NCI-H1105 treated with DMSO at 0.1 percent for 48 hours (cell line): ENCODE results near the gene RAMACL.
A peak's percentile ranks its signal among the peaks of the same experiment; 100 is the strongest.
"Not testable (repeated sequence)": the region's sequence is repeated elsewhere in the genome, so short reads cannot be mapped to it uniquely, and the experiment has no call there.

ENCODE experiments used
- DNase-seq: peaks from one replicate; lab custom pipeline; 2025; lab: John Stamatoyannopoulos, UW

The RAMACL gene

GRCh38 chr6:166586424-166587156 is at the start of gene RAMACL:
Gene RAMACL, minus strand, starts transcription at chr6:166586678. Its CDS starts 201 bp downstream, at chr6:166586477.
- DNase-seq = peak; percentile 31

DNA sequence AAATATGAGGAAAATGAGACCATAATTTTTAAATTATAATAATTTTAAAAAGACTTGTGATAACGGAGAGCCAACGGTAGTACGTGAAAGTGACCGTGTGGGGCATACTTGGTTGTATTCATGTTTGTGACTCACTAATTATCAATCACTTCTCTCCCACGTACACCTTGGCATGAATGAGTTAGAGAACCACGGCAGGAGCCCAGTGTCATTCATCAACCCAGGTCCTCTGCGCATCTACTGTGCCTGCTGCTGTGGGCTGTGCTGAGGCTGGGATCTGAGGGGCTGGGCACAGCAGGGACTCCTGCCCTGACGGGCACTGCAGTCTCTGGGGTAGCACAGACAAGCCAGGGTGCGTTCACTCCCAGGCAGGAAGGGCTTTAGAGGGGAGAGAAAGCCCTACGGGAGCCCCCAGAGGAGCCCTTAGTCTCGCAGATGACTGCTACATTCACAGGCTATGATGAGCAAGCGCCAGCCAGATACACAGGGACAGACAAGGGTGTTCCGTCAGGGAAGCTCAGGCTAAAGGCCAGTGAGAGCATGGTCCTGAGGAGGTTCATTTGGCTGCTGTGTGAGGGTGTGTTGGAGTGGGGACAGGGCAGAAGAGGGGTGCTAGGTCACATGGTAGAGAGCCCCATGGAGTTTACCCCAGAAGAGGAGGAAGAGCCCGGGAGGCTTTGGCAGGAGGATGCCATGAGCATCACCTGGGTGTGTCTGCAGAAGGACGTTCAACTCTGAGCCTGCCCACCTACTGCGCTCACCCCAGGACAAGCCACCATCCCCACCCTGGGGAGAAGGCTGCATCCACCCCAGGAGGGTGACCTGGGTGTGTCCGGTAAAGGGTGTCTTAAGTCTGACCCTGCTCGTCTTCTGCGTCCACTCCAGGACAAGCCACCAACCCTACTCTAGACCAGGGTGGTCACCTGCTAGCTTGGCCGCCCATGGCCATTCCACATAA is 48.8 kb upstream of the RAMACL start:
- no peak for DNase-seq

DNA sequence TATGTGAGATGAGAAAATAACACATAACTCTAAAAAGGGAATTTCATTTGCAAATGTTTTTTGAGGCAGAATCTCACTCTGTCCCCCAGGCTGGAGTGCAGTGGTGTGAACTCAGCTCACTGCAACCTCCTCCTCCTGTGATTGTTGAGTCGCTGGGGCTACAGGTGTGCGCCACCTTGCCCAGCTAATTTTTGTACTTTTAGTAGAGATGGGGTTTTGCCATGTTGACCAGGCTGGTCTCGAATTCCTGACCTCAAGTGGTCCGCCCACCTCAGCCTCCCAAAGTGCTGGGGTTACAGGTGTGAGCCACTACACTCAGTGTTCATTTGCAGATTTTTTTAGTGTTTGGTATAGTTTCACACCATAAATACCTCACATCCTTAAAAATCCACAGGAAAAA is 48.1 kb upstream of the RAMACL start:
- DNase-seq = not testable (repeated sequence)

DNA sequence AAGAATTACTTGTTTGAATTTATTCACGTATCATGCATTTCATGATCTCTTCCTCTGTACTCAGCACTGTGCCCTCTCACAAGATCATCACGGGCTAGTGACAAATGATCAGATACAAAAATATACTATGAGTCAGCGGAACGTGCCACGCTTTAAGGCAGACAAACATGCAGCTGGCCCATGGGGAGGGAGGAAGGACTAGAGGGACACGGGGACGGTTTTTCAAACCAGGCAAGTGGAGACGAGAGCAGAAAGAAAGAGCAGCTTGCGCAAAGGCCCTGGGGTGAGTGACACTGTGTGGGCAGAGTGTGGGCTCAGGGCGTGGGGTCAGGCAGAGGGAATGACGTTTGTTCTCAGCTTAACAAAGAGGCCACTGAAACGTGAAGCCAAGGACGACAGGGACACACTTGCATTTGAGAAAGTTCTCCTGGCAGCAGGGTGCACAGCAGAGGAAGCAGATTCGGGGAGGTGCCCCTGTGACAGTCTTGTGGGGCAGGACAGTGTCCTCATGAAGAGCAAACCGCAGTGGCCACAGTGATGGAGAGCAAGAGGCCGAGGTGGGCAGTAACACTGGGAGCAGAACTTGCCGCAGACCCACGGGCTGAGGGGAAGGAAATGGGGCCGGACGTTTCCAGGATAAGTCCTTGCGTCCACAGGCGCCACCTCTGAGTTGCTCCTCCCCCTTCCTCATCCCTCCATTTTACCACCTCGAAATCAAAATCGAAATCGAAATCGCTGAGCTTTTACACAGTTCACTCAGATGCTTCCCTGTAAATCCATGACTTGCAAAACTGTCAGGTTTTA is 47.5 kb upstream of the RAMACL start:
- no peak for DNase-seq

GRCh38 chr6:166632731-166633130 is 46.3 kb upstream of the RAMACL start:
- no peak for DNase-seq

GRCh38 chr6:166630462-166630861 is 44.0 kb upstream of the RAMACL start:
- no peak for DNase-seq

DNA sequence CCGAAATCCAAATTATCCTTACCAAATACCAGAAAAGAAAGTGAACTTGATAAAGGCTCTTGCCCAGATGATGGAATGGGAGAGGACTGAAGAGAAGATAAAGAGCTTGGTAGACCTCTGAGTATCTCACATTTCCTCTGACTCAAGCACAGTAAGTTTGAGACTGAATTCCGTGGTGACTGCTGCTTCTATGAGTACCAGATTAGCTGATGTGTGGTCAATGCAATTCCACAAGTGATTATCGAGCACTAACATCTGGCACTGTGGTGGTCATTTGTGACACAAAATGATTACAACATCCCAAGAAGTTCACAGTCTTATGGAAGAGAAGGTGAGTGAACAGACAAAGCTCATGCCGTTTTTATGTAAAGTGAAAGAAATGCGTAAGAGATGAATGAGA is 43.1 kb upstream of the RAMACL start:
- DNase-seq = no peak

DNA sequence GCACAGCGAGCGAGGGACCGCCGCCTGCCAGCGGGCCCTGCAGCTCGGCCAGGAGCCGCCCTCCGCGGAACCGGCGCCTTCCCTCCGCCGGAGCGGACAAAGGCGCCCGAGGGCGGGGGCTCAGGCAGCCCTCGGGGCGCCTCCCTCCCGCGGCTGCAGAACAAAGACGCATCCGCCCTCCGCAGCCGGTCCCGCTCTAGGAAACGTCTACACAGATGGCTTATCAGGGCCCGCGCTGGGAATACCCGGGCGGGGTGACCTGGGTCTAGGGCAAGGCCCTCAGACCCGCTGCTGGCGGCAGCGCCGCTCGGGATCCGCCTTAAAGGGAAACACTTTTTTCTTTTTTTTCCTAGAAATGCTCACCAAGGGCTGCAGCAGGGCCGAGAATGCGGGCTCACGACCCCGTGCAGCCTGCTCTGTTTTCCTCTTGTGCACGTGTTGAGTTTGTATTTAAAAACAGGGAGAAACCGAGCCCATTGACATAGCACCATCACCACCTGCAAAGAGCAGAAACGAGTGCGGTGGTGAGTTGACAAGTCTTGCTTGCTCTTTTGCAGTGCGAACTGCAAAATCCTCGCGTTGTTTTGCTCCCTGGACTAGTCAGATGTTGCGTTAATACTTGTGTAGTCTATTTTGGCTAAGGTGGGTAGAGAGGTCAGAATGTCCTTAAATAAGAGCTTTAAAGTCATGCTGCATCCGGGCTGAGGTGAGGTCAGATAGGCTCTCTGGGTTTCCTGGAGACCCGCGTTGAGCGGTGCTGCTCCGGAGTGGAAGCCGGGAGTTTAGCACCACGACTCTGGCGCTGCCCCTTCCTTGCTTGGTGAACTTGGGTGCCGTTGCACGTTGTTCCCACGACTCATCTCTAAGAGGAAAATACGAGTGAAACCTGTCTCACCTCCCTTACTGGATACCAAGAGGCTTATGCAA is 41.7 kb upstream of the RAMACL start:
- peak; percentile 86 for DNase-seq

DNA sequence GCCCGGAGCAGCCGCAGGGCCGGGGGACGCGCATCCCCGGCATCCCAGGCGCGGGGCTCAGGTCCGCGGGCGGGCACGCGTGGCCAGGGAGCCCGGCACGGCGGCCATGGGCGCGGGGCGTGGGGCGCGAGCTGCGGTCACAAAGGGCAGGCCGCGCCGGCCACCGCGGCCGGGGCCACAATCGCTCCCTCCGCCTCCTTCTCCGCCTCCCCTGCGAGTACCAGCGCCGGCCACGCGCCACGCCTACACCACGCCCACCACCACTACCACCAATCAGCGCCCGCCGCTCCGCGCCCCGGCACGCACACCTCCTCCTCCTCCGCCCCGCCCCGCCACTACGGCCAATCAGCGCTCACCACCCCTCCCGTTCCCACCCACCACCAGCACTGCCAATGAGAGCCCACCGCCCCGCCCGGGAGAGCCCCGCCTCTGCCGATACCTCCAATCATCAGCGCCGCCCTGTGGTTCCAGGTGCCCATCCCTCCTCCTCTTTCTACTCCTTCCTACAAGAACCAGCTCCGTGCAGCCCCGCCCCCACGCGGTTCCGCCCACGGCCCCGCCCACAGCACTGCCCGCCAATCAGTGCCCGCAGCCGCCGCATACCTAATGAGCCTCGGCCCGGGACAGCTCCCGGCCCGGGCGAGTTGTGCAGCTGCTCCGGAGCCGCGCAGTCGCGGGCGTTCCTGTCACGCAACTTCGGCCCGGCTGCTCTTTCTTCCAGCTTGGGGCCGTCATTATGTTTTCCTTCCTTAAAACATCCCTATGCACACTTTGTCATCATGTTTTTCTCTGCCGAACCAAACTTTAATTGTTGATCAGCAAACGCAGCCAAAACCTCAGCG is 40.8 kb upstream of the RAMACL start, which contains the start of gene RPS6KA2:
Gene RPS6KA2 (minus strand): TSS at position 219 of the 842 bp plus-strand sequence. CDS start 232 bp downstream, outside the sequence.
- peak; percentile 100 for DNase-seq

DNA sequence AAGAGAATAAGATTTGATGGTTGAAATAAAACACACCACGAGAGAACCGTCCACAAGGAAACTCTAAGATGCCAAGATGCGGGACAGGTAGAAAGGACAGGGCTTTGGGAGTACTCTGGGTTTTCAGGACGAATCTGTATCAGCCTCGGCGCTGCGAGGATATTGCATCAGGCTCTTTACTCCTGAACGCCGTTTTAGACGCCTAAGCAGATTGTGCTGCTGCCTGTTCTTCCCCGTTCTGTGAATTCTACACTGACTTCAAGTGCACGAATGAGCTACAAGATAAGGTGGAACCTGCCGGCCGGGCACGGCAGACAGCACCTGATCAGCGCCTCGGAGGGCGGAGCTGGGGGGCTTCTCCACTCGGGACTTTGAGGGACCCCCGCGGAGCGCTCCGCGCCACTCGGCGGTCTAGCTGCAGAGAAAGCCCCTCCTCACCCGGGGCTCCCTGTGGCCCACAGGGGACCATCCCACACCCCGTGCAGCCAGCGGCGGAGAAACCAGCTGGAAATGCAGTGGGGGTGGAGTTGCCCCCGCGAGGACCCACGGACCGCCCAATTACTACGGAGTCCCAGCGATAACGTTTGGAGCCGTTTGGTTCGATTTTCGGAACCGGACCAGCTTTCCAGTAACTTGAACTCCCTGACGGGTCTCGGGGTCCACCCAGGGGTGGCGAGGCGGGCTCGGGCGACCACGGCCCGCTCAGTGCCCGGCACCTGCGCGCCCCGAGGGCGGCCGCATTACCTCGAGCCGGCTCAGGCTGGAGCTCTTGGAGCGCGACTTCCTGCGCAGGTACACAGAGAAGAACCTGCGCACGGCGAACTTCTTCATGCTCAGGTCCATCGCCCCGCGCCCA is 39.9 kb upstream of the RAMACL start:
- peak; percentile 84 for DNase-seq

DNA sequence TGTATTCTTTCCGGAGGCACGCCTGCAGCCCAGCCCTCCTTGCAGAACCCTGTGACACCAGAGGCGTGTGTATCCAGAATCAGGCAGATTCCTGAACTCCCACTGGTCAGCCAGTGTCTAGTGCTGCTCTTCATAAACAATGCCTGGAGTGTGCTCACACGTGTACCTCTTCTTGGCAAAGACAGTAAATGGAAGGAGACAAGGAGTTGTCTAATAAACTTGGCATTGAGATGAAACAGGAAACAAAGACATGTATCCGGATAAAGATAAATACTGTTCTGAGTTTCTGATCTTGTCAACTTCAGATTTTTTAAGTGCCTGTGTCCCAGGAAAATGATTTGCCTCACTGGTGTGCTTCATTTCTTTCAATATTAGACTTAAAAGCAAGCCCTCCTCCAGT is 38.9 kb upstream of the RAMACL start:
- no peak for DNase-seq

- no peak for DNase-seq
These were observed 37.8 kb upstream of the RAMACL start for GRCh38 chr6:166624275-166624674.

GRCh38 chr6:166623318-166623717 is 36.8 kb upstream of the RAMACL start:
- DNase-seq = no peak

DNA sequence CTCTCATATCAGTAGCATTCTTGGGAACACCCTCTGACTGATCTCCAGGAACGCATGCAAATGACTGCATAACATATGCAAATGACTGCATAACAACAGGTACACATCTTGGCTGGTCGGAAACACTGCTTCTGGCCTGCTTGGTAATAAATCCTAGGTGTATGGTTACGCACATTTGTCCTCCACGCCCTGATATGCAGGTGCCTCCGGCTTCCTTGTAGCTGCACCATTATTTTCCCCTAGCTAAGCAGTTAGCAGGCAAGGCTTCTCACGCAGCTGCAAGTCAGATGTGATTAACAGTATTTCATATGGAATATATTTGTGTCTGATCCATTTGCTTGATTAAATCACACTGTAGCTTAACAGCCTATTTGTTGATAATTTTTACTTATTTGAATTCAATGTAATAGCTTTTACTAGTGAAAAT is 34.6 kb upstream of the RAMACL start:
- no peak for DNase-seq

DNA sequence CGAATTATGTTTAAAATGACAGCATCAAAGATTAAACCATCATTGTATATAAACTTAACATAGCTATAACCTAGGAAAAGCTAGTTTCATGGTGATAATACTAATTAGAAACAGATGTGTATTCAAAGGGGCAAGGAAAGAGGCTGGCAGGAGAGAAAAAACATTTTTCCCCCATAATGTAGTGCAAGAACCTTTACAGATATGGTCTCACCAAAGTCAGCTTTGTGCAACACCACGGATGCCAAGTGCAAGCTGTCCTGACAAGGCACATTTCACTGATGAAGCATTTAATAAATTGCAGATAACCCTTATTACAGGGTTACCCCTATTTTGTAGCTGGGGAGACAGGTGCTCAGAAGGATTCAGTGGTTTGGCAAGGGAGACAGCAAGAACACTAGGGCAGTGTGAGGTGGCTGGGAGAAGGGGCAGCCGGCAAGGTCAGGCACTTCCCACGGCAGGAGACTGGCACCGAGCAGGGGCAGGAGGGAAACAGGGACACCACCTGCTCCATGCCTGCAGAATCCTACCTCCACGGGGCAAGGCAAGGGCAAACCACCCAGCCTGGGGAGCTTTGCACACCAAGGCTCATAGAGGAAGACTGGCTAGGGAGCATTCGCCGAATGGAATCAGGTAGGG is 34.1 kb upstream of the RAMACL start:
- no peak for DNase-seq

GRCh38 chr6:166619912-166620311 is 33.4 kb upstream of the RAMACL start:
- DNase-seq = no peak

- no peak for DNase-seq
These were observed 32.6 kb upstream of the RAMACL start for GRCh38 chr6:166618866-166619761.
